Measurements from ENCODE around the gene SMDT1.

DNA sequence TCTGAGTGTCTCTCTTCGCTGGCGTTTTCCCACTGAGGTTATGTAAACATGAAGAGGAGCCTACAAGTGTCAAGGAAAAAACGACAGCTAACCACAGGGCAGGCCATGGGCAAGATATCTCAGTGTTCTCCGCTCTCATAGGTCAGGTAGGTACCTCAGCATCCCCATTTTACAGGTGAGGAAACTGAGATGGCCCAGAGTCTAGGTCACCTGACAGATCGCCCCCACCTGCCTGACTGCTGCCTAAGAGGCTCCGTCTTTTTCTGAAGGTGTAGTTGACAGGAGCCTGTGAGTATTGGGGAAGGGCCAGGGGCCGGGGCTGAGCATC, 11.9 kb downstream of the SMDT1 start:
- TF ChIP-seq, protein P1, sequence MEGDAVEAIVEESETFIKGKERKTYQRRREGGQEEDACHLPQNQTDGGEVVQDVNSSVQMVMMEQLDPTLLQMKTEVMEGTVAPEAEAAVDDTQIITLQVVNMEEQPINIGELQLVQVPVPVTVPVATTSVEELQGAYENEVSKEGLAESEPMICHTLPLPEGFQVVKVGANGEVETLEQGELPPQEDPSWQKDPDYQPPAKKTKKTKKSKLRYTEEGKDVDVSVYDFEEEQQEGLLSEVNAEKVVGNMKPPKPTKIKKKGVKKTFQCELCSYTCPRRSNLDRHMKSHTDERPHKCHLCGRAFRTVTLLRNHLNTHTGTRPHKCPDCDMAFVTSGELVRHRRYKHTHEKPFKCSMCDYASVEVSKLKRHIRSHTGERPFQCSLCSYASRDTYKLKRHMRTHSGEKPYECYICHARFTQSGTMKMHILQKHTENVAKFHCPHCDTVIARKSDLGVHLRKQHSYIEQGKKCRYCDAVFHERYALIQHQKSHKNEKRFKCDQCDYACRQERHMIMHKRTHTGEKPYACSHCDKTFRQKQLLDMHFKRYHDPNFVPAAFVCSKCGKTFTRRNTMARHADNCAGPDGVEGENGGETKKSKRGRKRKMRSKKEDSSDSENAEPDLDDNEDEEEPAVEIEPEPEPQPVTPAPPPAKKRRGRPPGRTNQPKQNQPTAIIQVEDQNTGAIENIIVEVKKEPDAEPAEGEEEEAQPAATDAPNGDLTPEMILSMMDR (IDR thresholded peaks at IDR 0.05): no peak
- TF ChIP-seq POLR2AphosphoS5 (IDR thresholded peaks at IDR 0.05): no peak
